ENCODE measurements around the gene MARCHF7. TPM values are rescaled to one million over a fixed set of nuclear protein-coding genes. Genes with fewer than 3 reads are reported as not detected.
"Not testable (repeated sequence)": the region's sequence is repeated elsewhere in the genome, so short reads cannot be mapped to it uniquely, and the experiment has no call there.

MARCHF7 gene
- total RNA-seq, 1 donor from 2014 or later = 101 TPM

- Mint-ChIP-seq H3K9me3 (ENCODE audit: unreplicated experiment) (no peaks in the 10 kb centered on the region), H3K4me3 (ENCODE audit: unreplicated experiment) (peak overlapping the region; percentile 34), H3K27me3 (ENCODE audit: unreplicated experiment) (peaks cover 1% of the 10 kb centered on the region), H3K4me1 (ENCODE audit: unreplicated experiment) (no peaks in the 10 kb centered on the region), H3K27ac (ENCODE audit: unreplicated experiment) (peak overlapping the region; percentile 70), H3K36me3 (ENCODE audit: low read depth, unreplicated experiment) (peaks cover 15% of the 10 kb centered on the region)
- DNase-seq (ENCODE audit: low spot score) = no peak
- TF ChIP-seq, protein P1, sequence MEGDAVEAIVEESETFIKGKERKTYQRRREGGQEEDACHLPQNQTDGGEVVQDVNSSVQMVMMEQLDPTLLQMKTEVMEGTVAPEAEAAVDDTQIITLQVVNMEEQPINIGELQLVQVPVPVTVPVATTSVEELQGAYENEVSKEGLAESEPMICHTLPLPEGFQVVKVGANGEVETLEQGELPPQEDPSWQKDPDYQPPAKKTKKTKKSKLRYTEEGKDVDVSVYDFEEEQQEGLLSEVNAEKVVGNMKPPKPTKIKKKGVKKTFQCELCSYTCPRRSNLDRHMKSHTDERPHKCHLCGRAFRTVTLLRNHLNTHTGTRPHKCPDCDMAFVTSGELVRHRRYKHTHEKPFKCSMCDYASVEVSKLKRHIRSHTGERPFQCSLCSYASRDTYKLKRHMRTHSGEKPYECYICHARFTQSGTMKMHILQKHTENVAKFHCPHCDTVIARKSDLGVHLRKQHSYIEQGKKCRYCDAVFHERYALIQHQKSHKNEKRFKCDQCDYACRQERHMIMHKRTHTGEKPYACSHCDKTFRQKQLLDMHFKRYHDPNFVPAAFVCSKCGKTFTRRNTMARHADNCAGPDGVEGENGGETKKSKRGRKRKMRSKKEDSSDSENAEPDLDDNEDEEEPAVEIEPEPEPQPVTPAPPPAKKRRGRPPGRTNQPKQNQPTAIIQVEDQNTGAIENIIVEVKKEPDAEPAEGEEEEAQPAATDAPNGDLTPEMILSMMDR (IDR thresholded peaks at IDR 0.05; ENCODE audit: unreplicated experiment) = no peak
Measured at GRCh38 chr2:159738509-159739390, 26.4 kb downstream of the MARCHF7 start.

GRCh38 chr2:159742846-159743245 lies 30.5 kb downstream of the MARCHF7 start:
- no peaks in the 10 kb centered on the region for H3K4me1 Mint-ChIP-seq (ENCODE audit: unreplicated experiment)
- no peak for DNase-seq (ENCODE audit: low spot score)
- peaks cover 20% of the 10 kb centered on the region for H3K36me3 Mint-ChIP-seq (ENCODE audit: low read depth, unreplicated experiment)
- no peaks in the 10 kb centered on the region for H3K9me3 Mint-ChIP-seq (ENCODE audit: unreplicated experiment)
- TF ChIP-seq, protein P1 (IDR thresholded peaks at IDR 0.05; ENCODE audit: unreplicated experiment) = no peak
- H3K27ac Mint-ChIP-seq (ENCODE audit: unreplicated experiment) = no peak overlapping the region
- no peak overlapping the region for H3K4me3 Mint-ChIP-seq (ENCODE audit: unreplicated experiment)
- H3K27me3 Mint-ChIP-seq (ENCODE audit: unreplicated experiment) = peaks cover 1% of the 10 kb centered on the region

GRCh38 chr2:159744363-159744762 lies 32.1 kb downstream of the MARCHF7 start:
- Mint-ChIP-seq H3K9me3 (ENCODE audit: unreplicated experiment) (no peaks in the 10 kb centered on the region), H3K4me1 (ENCODE audit: unreplicated experiment) (no peaks in the 10 kb centered on the region), H3K27ac (ENCODE audit: unreplicated experiment) (peak overlapping the region; percentile 12), H3K36me3 (ENCODE audit: low read depth, unreplicated experiment) (peaks cover 21% of the 10 kb centered on the region), H3K4me3 (ENCODE audit: unreplicated experiment) (peak overlapping the region; percentile 11), H3K27me3 (ENCODE audit: unreplicated experiment) (peaks cover 1% of the 10 kb centered on the region)
- TF ChIP-seq, protein P1 (IDR thresholded peaks at IDR 0.05; ENCODE audit: unreplicated experiment) = no peak
- no peak for DNase-seq (ENCODE audit: low spot score)

GRCh38 chr2:159745237-159745636 lies 32.9 kb downstream of the MARCHF7 start:
- not testable (repeated sequence) for H3K27me3 Mint-ChIP-seq (ENCODE audit: unreplicated experiment); H3K4me3 Mint-ChIP-seq (ENCODE audit: unreplicated experiment); H3K9me3 Mint-ChIP-seq (ENCODE audit: unreplicated experiment); DNase-seq (ENCODE audit: low spot score); H3K27ac Mint-ChIP-seq (ENCODE audit: unreplicated experiment); H3K4me1 Mint-ChIP-seq (ENCODE audit: unreplicated experiment)
- H3K36me3 Mint-ChIP-seq (ENCODE audit: low read depth, unreplicated experiment) = peaks cover 20% of the 10 kb centered on the region

- Mint-ChIP-seq H3K36me3 (ENCODE audit: low read depth, unreplicated experiment) (peaks cover 25% of the 10 kb centered on the region), H3K27ac (ENCODE audit: unreplicated experiment) (no peak overlapping the region), H3K4me1 (ENCODE audit: unreplicated experiment) (peaks cover 3% of the 10 kb centered on the region)
Measured at GRCh38 chr2:159748089-159748488, 35.8 kb downstream of the MARCHF7 start.

More at GRCh38 chr2:159748089-159748488, 35.8 kb downstream of the MARCHF7 start:
- H3K27me3 Mint-ChIP-seq (ENCODE audit: unreplicated experiment) = peaks cover 4% of the 10 kb centered on the region
- TF ChIP-seq, protein P1 (IDR thresholded peaks at IDR 0.05; ENCODE audit: unreplicated experiment) = no peak
- no peak for DNase-seq (ENCODE audit: low spot score)
- no peaks in the 10 kb centered on the region for H3K9me3 Mint-ChIP-seq (ENCODE audit: unreplicated experiment)
- H3K4me3 Mint-ChIP-seq (ENCODE audit: unreplicated experiment) = no peak overlapping the region

All from endothelial cell (in vitro differentiated cells).